ENCODE data around the gene PTPN4.

- TF ChIP-seq CTCF (conservative IDR thresholded peaks at IDR 0.05 in 1 of 2, IDR thresholded peaks at IDR 0.05 in 1 of 2; ENCODE audit: extremely low read depth in 1 of 2, insufficient read depth in 1 of 2, low read depth in 1 of 2, low read length in 2 of 2) (no peak), EZH2 (IDR thresholded peaks at IDR 0.05; ENCODE audit: borderline replicate concordance, low read length) (no peak)
These were observed 141.3 kb downstream of the PTPN4 start for GRCh38 chr2:119901013-119901412.

All from mammary epithelial cell (primary cell).